Measurements from ENCODE around the gene RPL28.

GRCh38 chr19:55355213-55355821, 30.4 kb upstream of the RPL28 start:
- TF ChIP-seq CTCF (IDR thresholded peaks at IDR 0.05) (no peak), USF2 (CRISPR knock-in tag; IDR thresholded peaks at IDR 0.05) (no peak)
